Coronary artery (tissue), 2 donors: ENCODE measurements around the gene MNDA.
A peak's percentile ranks its signal among the peaks of the same experiment; 100 is the strongest.

Source experiments
- DNase-seq: peaks from one replicate; pipeline ENCODE4 v3.0.0-alpha.2; 2017; ENCODE audit warnings: low spot score
- H3K27ac ChIP-seq, 2 donors: fragments of 200-600 bp; sonication (generic); one replicate each; pipeline ENCODE4 v1.5.1; 2016 to 2019
- H3K4me3 ChIP-seq: fragments of 200-600 bp; sonication (generic); 2 replicates; pipeline ENCODE4 v1.5.1; 2016; ENCODE audit warnings: mild to moderate bottlenecking, moderate library complexity
- CTCF ChIP-seq: fragments of 200-600 bp; sonication (generic); IDR thresholded peaks from one replicate; pipeline ENCODE4 v1.5.1; 2019; ENCODE audit warnings: antibody characterized with exemption

The MNDA gene

GRCh38 chr1:158830904-158831507, at the start of gene MNDA:
Gene MNDA (plus strand): TSS chr1:158831351. CDS start chr1:158842154, 10,803 bp downstream.
- no peak for TF ChIP-seq CTCF
- Histone ChIP-seq H3K27ac (peak within 1 kb of the TSS in 1 of 2 donors; percentile 42), H3K4me3 (peak within 1 kb of the TSS; percentile 16)
- DNase-seq, result no peak

GRCh38 chr1:158793604-158794003, 37.5 kb upstream of the MNDA start:
- DNase-seq, result no peak
- Histone ChIP-seq H3K4me3 (no peak overlapping the region), H3K27ac (no peak overlapping the region)
- no peak for TF ChIP-seq CTCF

- no peak for TF ChIP-seq CTCF
- no peak overlapping the region for H3K4me3 ChIP-seq
- DNase-seq, result no peak
- H3K27ac ChIP-seq, result no peak overlapping the region
Measured at GRCh38 chr1:158794247-158794646, 36.9 kb upstream of the MNDA start.

- H3K4me3 ChIP-seq, result no peak overlapping the region
- no peak for TF ChIP-seq CTCF
- H3K27ac ChIP-seq, result no peak overlapping the region
- DNase-seq, result no peak
Measured at GRCh38 chr1:158798531-158798930, 32.6 kb upstream of the MNDA start.

- no peak overlapping the region for H3K27ac ChIP-seq
- no peak for DNase-seq
- no peak overlapping the region for H3K4me3 ChIP-seq
- no peak for TF ChIP-seq CTCF
Measured at GRCh38 chr1:158799689-158800088, 31.5 kb upstream of the MNDA start.

GRCh38 chr1:158800526-158800925, 30.6 kb upstream of the MNDA start:
- Histone ChIP-seq H3K4me3 (no peak overlapping the region), H3K27ac (no peak overlapping the region)
- no peak for DNase-seq
- TF ChIP-seq CTCF, result no peak

- Histone ChIP-seq H3K4me3 (no peak overlapping the region), H3K27ac (no peak overlapping the region)
- TF ChIP-seq CTCF, result no peak
- DNase-seq, result no peak
Measured at GRCh38 chr1:158801396-158801795, 29.8 kb upstream of the MNDA start.
